HL-60 (cell line): ENCODE measurements around the gene CDH23.

Source experiments
- DNase-seq, 2 experiments: peaks; one replicate each; pipeline ENCODE4 v3.0.0-alpha.2; 2010 to 2020; ENCODE audit warnings: low read depth in 1 of 2, low spot score in 1 of 2
- H3K27ac ChIP-seq: fragments of 250-450 bp; sonication (Bioruptor Pico); replicated peaks from 2 replicates; pipeline ENCODE4 v1.5.1; 2020; ENCODE audit warnings: mild to moderate bottlenecking, moderate library complexity
- H3K27me3 ChIP-seq: fragments of 250-450 bp; sonication (Bioruptor Pico); 2 replicates; pipeline ENCODE4 v1.5.1; 2021; ENCODE audit warnings: mild to moderate bottlenecking, moderate library complexity; ENCODE audit not compliant: insufficient read depth, poor library complexity, severe bottlenecking
- H3K4me3 ChIP-seq: replicated peaks from 2 replicates; pipeline ENCODE4 v1.5.1; 2011; ENCODE audit warnings: mild to moderate bottlenecking, control low read depth, low read length; ENCODE audit not compliant: insufficient read depth
- CTCF ChIP-seq: IDR thresholded peaks from one replicate; pipeline ENCODE4 v1.5.1; 2011; ENCODE audit warnings: low read length, control low read depth, inconsistent platforms; ENCODE audit not compliant: insufficient read depth
- GABPA ChIP-seq: IDR thresholded peaks from 2 replicates; pipeline ENCODE4 v1.6.1; 2012; ENCODE audit warnings: low read depth
- POLR2AphosphoS5 ChIP-seq: IDR thresholded peaks from 2 replicates; pipeline ENCODE4 v1.6.1; 2012; ENCODE audit warnings: low read depth
- REST ChIP-seq: IDR thresholded peaks from 2 replicates; pipeline ENCODE4 v1.6.1; 2012; ENCODE audit warnings: low read depth; ENCODE audit not compliant: insufficient replicate concordance
- SPI1 ChIP-seq: IDR thresholded peaks from 2 replicates; pipeline ENCODE4 v1.6.1; 2012; ENCODE audit warnings: low read depth, mild to moderate bottlenecking, borderline replicate concordance

Gene CDH23

GRCh38 chr10:71677261-71677660 is 280.5 kb downstream of the CDH23 start:
- no peak overlapping the region for H3K27ac ChIP-seq
- H3K4me3 ChIP-seq = no peak overlapping the region
- no peak for DNase-seq
- TF ChIP-seq REST = no peak
- no peak for TF ChIP-seq POLR2AphosphoS5
- TF ChIP-seq CTCF = no peak
- no peak for TF ChIP-seq GABPA
- no peak for TF ChIP-seq SPI1
- no peaks in the 10 kb centered on the region for H3K27me3 ChIP-seq

GRCh38 chr10:71678057-71678805 is 281.5 kb downstream of the CDH23 start:
- Histone ChIP-seq H3K27ac (no peak overlapping the region), H3K27me3 (no peaks in the 10 kb centered on the region), H3K4me3 (no peak overlapping the region)
- peak in 1 of 2 experiments; percentile 57 for DNase-seq
- TF ChIP-seq SPI1 (peak; percentile 91), POLR2AphosphoS5 (no peak)

- Histone ChIP-seq H3K27me3 (no peaks in the 10 kb centered on the region), H3K27ac (no peak overlapping the region), H3K4me3 (no peak overlapping the region)
- TF ChIP-seq CTCF (no peak), GABPA (no peak), REST (no peak), SPI1 (no peak), POLR2AphosphoS5 (no peak)
- DNase-seq = no peak
Observed at GRCh38 chr10:71679425-71679824, 282.7 kb downstream of the CDH23 start.

- TF ChIP-seq REST = no peak
- no peak for TF ChIP-seq GABPA
- no peak for TF ChIP-seq CTCF
- TF ChIP-seq SPI1 = no peak
- TF ChIP-seq POLR2AphosphoS5 = no peak
- Histone ChIP-seq H3K27me3 (no peaks in the 10 kb centered on the region), H3K4me3 (no peak overlapping the region), H3K27ac (no peak overlapping the region)
- DNase-seq = no peak
Observed at GRCh38 chr10:71681977-71682376, 285.3 kb downstream of the CDH23 start.
